Frontal cortex (tissue), 4 donors: ENCODE results near the gene ZNF319. TPM values are rescaled to one million over a fixed set of nuclear protein-coding genes. Genes with fewer than 3 reads are reported as not detected.

ENCODE experiments used
- DNase-seq, 2 donors: peaks; one replicate each; pipeline ENCODE4 v3.0.0; 2012; ENCODE audit warnings: low spot score in 2 of 2
- FAIRE-seq: peaks from 2 replicates; lab custom pipeline; 2012; peaks lifted over from hg19 to GRCh38; lab: Jason Lieb, UNC
- total RNA-seq: library from RNA; depleted of rRNA; stranded (reverse); fragments of >200 nt; gene quantifications from one replicate; pipeline ENCODE4 v1.2.3, GENCODE V29; 2014
- donor health status: control.
- donor health status: control.
- donor health status: control.

Gene ZNF319
- total RNA-seq: 4.9 TPM

DNA sequence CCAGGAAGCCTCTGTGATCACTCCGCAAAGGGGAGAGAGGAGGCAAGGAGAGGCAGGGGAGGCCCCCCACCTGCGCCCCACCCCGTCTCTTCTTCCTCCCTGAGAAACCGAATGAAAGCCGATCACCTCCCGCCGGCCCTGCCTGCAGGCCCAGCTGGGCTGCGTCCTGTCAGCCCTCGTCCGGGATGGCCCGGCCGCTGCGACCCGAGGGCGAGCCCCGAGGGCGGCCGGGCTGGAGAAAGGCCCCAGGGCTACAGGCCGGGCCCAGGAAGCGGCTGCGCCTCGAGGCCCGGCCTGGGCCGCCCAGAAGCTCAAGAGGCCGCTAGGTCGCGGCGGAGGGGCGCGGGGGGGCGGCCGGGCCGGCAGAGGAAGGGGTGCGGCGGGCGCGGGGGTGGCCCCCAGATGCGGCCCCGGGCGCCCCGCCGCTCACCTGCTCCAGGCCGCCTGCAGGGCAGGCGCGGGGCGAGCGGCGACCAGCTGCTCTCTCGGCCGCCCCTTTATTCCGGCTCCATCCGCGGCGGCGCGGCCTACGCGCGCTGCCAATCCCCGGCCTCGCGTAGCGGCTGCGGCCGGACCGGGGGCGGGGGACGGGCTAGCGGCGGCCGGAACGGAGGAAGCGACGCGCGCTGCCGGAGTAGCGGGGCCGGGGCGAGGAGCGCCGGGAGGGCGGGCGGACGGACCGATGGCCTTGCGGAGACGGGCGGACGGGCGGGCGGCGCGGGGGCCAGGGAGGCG lies at the start of gene ZNF319:
TSS of gene ZNF319 (minus strand) at position 702 of the 735 bp plus-strand sequence. CDS start 2,407 bp downstream, outside the sequence.
- no peak for FAIRE-seq
- peak; percentile 53 to 64 for DNase-seq

DNA sequence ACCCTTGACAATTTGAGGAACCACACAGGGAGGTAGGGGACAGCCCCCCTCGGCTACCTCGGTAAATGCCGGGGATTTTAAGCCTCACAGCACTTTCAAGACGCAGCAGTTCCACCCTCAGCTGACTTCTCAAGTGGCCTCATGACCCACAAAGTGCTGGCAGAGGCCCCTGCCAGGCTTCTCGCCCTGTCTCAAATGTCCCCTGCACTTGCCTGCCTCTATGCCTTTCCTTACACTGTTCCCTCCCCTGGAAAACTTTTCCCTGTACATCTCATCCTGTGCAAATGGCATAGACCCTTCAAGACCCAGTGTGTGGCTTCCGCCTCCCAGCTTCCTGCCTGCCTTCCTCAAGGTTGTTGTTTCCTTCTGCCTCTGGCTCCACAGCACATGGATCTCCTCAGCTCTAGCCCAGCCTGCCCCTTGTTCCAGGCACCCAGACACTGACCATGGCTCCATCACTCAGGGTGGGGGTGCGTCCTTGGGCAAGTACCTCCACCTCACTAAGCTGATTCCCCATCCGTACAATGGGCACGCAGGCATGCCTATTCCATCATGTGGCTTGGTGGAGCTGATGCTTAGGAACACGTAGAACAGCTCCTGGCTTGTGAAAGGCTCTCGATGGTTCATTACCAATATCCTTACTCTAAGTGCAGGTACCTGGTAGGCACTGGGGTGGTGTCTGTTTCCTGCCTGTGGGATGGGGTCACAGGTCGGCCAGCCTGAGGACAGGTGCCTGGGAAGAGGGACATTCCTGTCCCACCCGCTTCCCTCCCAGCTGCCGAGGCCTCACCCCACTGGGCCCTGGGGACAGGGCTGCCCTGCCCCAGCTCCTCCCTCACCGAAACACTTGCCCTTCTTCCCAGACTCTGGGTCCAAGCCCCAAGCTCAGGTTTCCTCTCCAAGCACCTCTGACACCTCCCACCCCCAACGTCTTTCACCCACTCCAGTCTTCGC lies 49.0 kb upstream of the ZNF319 start:
- FAIRE-seq (no peak), DNase-seq (no peak)

DNA sequence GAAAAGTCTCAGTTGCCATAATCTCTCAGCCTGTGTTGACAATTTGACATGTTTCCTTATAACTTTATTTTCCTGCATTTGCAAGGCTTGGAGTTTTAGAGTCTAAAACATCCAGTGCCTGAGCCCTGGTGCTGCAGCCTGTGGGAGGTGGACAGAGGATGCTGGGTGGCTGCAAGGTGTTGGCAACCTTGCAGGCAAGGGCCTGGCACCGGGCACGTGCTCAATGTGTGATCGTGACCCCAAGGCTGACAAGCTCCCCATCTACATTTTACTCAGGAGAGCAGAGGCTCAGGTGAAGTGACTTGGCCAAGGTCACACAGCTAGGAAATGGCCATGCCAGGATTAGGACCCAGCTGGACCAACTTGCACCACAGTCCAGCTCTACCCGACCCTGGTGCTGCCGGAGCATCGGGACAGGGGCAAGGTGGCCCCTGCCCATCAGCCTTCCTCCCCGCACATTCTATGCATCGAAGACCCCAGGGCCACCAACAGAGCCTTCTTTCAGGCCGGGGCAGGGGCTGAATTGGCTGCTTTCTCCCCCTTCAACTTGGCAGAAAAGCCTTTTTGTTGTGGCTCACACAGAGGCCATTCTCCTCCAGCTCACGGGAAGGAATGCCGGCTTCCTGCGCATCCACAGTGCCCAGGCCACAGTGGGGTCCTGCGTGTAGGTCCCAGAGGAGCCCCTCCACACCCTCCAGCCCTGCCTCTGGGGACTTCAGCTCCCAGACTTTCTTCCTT lies 48.2 kb upstream of the ZNF319 start:
- DNase-seq (no peak), FAIRE-seq (no peak)

DNA sequence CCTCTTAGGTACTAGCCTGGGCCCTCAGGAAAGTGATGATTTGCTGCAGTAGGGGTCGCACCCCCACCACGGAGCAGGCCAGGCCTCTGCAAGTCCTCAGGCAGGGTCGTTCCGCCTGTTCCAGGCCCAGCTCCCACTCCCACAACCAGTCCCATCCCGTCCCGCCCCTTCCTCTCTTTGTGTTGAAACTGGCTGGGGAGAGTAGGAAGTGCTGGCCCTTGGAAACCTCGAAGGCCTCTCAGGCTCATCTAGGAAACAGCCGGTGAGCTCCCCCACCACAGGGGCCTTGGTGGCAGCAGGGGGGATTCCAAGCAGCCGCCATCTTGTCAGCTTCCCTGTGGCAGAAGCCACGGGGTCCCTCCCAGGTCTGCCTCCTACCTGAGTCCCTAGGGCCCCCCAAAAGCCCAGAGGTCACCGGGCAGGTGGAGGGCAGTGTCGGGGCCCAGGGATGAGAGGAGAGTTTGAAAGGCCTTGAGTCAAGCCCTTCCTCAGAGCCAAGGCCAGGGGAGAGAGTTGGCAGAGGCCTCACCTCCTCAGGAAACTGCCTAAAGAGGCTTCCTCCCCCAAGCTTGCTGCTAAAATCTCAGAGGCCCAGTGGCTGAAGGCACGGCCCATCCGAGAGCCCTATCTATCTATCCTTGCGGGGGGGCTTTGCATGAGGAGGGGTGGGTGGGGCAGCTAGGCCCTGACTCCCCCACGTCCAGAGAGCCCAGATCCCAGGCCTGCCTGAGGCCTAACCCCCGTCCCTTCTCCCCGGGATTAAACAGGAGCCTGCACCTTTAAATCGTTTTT lies 47.3 kb upstream of the ZNF319 start:
- FAIRE-seq: no peak

DNA sequence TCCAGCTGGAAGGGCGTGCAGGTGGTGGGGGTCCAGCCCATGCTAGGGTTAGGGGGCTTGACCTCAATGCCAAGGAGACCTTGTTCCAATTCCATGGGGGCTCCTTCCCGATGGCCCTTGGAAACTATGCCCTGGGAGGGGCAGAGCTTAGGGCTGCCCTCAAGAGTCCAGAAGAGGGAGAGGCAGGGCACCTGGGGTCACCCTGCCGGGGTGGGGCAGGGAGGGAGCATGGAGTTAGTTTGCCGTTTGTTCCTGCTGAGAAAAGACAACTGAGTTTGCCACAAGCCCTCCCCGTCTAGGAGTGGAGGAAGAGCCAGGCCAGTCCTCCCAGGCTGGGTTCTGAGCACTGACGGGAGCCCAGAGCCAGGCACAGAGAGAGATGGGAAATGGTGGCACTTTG lies 46.5 kb upstream of the ZNF319 start:
- DNase-seq (peak in 1 of 2 donors; percentile 22), FAIRE-seq (no peak)

More for the DNA sequence above, 47.3 kb upstream of the ZNF319 start:
- peak in 1 of 2 donors; percentile 11 for DNase-seq

DNA sequence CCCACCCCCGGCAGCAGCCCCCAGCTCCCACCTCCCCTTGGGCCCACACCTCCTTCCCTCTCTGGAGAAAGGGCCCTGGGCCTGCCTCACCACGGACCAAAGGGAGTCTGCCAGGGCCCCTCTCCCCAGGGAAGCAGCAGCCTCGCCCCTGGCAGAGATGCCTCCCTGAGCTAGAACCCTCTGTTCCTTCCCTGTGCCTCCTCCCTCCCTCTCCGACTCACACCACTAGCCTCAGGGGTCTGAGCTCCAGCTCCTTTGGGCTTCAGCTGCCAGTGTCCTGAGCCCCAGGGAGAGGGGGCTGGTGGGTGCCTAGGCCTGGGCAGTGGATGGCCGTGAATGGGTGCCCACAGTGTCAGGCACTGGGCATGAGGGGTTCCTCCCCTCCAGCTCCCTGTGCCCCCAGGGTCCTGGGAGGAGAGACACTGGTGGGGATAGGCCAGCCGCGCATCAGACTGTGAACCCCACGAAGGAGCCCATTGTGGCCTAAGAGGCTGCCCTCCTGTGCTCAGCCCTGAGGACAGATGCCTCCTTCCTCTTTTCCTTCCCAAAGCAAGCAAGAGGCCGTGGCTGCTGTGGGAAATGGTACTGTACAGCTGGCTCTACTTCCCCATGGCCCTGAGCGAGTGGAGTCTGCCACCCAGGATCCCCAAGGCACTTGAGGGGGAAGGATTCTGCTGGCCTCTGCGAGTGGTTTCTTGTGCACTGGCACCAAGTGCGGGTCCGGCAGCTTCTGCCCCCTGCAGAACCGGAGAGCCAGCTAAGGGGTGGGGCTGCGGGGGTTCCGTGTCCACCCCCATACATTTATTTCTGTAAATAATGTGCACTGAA lies 45.8 kb upstream of the ZNF319 start:
- DNase-seq (peak in 1 of 2 donors; percentile 31), FAIRE-seq (no peak)

DNA sequence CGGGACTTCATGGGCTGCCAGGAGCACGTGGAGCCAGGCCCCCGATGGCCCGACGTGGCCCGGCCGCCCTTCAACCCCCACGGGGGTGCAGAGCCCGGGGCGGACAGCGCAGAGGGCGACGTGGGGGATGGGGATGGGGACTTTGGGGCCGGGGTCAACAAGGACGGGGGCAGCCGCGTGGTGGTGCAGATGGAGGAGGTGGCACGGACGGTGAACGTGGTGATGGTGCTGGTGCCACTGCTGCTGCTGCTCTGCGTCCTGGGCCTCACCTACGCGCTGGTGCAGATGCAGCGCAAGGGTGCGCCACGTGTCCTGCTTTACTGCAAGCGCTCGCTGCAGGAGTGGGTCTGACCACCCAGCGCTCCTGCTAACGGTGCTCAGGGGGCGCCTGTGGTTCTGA lies 44.6 kb upstream of the ZNF319 start:
- DNase-seq: peak in 1 of 2 donors; percentile 6
- FAIRE-seq: no peak

DNA sequence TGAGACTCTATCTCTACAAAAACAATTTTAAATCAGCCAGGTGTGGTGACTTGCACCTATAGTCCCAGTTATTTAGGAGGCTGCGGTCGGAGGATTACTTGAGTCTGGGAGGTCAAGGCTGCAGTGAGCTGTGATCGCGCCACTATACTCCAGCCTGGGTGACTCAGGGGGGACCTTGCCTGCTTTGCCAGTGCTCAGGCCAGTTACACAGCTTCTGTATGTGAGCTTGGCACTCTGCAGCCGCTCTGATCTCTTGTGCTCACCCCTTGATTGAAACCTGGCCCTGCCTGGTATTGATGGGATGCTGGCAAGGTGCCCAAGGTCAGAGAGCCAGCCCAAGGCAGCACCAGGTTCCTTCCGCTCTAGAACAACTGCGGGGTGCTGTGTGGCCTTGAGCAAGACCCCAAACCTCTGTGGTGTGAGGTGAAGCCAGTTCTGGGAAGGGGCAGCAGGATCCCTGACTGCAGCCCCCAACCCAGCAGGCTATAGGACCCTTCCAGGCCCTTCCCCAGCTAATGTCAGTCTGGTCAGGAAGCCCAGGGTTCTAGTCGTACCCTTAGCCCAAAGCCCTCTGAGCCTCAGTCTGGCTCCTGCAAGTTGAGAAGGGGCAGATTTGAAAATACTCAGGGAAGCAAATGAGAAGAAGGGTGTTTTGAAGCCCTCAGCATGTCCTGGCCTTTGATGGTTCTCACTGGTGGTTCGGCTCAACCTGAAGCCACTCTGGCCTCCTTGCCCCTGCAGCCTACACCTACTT lies 44.0 kb upstream of the ZNF319 start:
- FAIRE-seq (no peak), DNase-seq (peak in 1 of 2 donors; percentile 16)

DNA sequence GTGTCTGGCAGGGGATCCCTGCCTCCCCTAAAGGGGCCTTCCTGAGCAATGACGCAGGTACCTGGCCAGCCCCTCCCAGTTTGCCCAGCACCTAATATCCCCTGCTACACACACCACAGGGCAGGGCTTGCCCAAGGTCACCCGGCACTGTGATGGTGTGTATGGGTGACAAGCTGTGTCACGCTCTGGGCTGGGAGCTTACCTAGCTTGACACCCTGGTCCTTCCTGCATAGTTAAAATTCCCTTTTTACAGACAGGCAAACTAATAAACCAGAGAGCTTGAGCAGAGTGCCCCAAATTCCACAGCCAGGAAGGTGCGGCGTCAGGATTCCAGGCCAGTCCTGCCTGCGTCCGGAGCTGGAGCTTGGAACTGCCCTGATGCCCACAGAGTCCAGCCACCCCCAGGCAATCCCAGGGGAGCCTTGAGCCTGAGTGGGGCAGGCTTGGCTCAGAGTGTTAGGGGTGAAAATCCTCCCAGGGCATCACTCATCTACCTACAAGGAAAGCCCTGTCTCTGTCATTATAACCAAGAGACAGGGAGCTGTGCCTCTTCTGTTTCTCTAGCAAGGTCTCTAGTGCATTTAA lies 43.2 kb upstream of the ZNF319 start:
- DNase-seq: peak in 1 of 2 donors; percentile 21
- no peak for FAIRE-seq

DNA sequence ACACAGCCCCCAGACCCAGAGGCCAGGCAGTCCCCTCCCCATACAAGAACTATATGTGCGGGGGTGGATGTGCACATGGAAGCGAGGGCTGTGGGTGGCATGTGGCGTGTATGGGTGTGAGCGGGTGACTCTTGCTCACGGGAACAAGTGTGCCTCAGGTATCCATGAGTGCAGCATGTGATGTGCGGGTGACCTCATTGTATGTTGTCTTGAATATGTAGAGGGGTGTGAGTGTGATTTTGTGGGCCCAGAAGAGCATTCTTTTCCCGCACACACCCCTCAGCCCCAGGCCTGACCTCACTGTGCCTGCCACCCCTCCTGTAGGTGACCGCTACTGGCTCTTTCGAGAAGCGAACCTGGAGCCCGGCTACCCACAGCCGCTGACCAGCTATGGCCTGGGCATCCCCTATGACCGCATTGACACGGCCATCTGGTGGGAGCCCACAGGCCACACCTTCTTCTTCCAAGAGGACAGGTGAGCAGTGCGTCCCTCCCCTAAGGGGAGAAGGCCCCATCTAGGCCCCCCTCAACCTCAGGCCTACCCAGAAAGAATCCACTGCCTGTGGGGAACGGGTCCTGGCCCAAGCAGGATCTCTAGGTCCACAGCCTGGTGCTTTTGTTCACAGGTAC lies 42.5 kb upstream of the ZNF319 start:
- FAIRE-seq (no peak), DNase-seq (peak in 1 of 2 donors; percentile 22)

DNA sequence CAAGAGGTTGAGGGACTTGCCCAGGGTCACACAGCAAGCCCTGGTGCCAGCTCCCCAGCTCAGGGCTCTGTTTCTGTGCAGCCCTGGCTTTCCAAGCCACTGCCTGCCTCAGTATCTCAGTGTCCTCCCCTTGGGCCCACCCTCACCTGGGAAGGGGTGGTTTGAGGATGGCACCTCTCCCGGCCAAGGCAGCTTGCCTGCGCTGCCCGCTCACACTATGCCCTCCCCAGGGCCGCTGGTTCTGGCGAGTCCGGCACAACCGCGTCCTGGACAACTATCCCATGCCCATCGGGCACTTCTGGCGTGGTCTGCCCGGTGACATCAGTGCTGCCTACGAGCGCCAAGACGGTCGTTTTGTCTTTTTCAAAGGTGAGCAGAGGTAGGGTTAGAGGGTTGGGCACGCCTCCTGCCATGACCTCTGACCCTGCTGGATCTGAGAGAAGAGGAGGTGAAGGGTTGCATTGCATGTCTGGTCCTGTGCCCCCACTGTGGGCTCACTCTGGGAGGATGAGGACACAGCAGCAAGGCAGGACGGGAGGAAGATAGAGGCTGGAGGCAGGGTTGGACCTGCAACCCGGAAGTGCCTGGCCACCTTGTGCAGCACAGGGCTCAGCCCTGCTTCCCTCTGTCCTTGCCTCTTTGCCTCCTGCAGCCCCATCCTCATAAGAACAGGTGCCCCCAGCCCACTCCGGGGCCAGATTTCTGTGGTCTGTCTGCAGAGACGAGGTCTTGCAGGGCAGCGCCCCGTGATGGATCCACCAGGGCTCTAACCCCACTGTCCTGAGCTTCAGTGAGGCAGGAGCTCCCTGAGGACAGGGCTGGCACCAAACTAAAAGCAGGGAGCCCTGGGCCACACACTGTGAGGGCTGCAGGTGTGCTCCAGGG lies 41.8 kb upstream of the ZNF319 start:
- FAIRE-seq (no peak), DNase-seq (peak in 1 of 2 donors; percentile 21)

DNA sequence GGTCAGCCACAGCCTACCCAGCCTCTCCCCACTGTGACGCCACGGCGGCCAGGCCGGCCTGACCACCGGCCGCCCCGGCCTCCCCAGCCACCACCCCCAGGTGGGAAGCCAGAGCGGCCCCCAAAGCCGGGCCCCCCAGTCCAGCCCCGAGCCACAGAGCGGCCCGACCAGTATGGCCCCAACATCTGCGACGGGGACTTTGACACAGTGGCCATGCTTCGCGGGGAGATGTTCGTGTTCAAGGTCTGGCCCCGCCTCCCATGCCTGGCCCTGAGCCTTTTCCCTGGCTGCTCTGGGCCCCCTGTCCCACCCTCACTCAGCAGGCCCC lies 41.1 kb upstream of the ZNF319 start:
- no peak for FAIRE-seq
- no peak for DNase-seq

DNA sequence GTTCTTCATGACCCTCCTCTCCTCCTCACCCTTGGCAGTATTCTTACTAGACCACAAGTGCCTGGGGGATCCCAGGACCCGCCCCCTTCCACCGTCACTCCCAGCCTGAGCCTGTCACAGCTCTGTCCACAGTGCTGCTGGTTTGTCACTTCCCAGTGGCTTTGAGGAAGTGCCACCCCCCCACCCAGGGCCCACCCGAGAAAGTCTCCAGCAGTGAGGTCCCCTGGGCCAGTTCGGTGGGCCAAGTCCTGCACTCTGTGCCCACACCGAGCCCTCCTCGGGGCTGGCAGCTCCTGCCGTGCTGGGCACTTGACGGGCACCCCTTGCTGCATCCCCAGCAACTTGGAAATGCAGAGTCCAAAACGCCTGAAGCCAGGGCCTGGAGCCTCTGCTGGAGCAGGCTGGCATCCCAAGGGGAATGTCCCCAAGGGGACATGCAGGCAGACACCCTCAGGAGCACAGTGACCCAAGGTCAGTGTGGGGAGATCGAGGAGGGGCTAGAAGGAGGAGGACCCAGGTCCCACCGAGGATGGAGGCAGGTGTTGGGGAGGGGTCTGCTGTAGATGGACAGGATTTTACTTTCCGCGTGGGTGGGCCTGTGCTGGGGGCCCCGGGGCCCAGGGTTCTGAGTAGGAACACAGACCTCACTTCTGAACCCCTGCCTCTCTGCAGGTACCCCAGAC lies 40.6 kb upstream of the ZNF319 start:
- DNase-seq (no peak), FAIRE-seq (no peak)

DNA sequence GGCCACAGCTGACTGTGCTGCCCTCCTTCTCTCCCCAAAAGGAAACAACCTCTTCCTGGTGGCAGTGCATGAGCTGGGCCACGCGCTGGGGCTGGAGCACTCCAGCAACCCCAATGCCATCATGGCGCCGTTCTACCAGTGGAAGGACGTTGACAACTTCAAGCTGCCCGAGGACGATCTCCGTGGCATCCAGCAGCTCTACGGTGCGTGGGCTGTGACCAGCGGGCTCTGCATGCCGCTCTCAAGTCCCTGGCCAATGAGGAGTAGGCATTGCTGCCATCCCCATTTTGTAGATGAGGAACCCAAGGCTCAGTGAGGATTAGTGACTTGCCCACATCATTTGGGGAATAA lies 40.0 kb upstream of the ZNF319 start:
- FAIRE-seq (no peak), DNase-seq (no peak)

DNA sequence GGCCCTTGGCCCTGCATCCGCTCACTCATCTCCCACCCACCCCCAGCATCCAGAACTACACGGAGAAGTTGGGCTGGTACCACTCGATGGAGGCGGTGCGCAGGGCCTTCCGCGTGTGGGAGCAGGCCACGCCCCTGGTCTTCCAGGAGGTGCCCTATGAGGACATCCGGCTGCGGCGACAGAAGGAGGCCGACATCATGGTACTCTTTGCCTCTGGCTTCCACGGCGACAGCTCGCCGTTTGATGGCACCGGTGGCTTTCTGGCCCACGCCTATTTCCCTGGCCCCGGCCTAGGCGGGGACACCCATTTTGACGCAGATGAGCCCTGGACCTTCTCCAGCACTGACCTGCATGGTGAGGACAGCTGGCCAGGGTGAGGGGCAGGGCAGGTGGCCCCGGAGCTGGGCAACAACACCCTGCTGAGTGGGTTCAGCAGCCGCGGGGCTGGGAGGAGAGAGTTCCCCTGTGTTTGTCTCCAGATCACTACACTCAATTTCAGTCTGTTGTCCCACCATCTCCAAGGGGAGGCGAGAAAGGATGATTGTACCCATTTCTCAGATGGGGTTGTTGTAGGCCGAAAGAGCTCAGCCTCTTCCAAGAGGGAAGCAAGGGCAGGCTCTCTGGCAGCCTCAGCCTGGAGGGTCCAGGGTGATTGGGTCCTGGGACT lies 39.5 kb upstream of the ZNF319 start:
- FAIRE-seq (no peak), DNase-seq (no peak)
